B cell (primary cell): ENCODE data around the gene RFX2. TPM values are rescaled to one million over a fixed set of nuclear protein-coding genes. Genes with fewer than 3 reads are reported as not detected.

Source experiments
- ATAC-seq: fragments of 200-7000 bp; cut with Tn5 transposase; one replicate; pipeline ENCODE4 v1.10.0; 2021; ENCODE audit warnings: low read depth, mild to moderate bottlenecking, moderate number of reproducible peaks, moderate library complexity
- CTCF ChIA-PET: fragments of 350-600 bp; sonication (Branson Sonifier 250); formaldehyde crosslinking; loops from one replicate; lab custom pipeline; 2021; ENCODE audit warnings: antibody characterized with exemption, inconsistent platforms; lab: Charles Lee
- POLR2A ChIA-PET: fragments of 350-600 bp; sonication (Branson Sonifier 250); formaldehyde crosslinking; loops from one replicate; lab custom pipeline; 2021; ENCODE audit warnings: antibody characterized with exemption; lab: Charles Lee
- DNase-seq: peaks from one replicate; pipeline ENCODE4 v3.0.0; 2013
- H2AFZ ChIP-seq: 2 replicates; pipeline ENCODE4 v1.6.1; 2012; ENCODE audit warnings: mild to moderate bottlenecking, low read depth, low read length; ENCODE audit not compliant: insufficient read depth, poor library complexity, severe bottlenecking
- H3K27ac ChIP-seq, 2 donors: 1 replicate in 1 of 2; 2 replicates in 1 of 2; pipeline ENCODE4 v1.5.1; 2012 to 2013; ENCODE audit warnings: low read length in 2 of 2, mild to moderate bottlenecking in 2 of 2, moderate library complexity in 1 of 2
- H3K27me3 ChIP-seq, 4 experiments: fragments of 200-600 bp in 1 of 4; sonication (generic) in 1 of 4; replicated peaks in 1 of 4; 1 replicate in 2 of 4; 2 replicates in 2 of 4; pipeline versions ENCODE4 v1.6.1 to v1.7.0; 2013 to 2016; ENCODE audit warnings: low read length in 3 of 4, mild to moderate bottlenecking in 2 of 4, mixed read lengths in 1 of 4, moderate library complexity in 1 of 4; ENCODE audit not compliant: insufficient read depth in 4 of 4, control insufficient read depth in 3 of 4; ENCODE audit errors: control extremely low read depth in 1 of 4
- H3K36me3 ChIP-seq, 2 experiments: replicated peaks in 1 of 2; 1 replicate in 1 of 2; 2 replicates in 1 of 2; pipeline versions ENCODE4 v1.6.1 to v1.7.1; 2013; ENCODE audit warnings: low read length in 1 of 2; ENCODE audit not compliant: insufficient read depth in 2 of 2, control insufficient read depth in 1 of 2; ENCODE audit errors: control extremely low read depth in 1 of 2, extremely low read depth in 1 of 2
- H3K4me1 ChIP-seq, 2 donors: fragments of 200-600 bp in 1 of 2; sonication (generic) in 1 of 2; 1 replicate in 1 of 2; 2 replicates in 1 of 2; pipeline versions ENCODE4 v1.5.1 to v1.6.1; 2013 to 2017; ENCODE audit warnings: low read length in 2 of 2; ENCODE audit not compliant: control insufficient read depth in 2 of 2, insufficient read depth in 2 of 2
- H3K4me2 ChIP-seq: replicated peaks from 2 replicates; pipeline ENCODE3; 2012; ENCODE audit warnings: mild to moderate bottlenecking, low read depth, low read length; ENCODE audit not compliant: poor library complexity, severe bottlenecking
- H3K4me3 ChIP-seq, 5 experiments: fragments of 200-600 bp in 1 of 5; sonication (generic) in 1 of 5; 1 replicate in 3 of 5; 2 replicates in 2 of 5; pipeline versions ENCODE4 v1.5.1 to v1.7.0; 2011 to 2016; ENCODE audit warnings: low read length in 4 of 5, mild to moderate bottlenecking in 4 of 5, low read depth in 2 of 5, control low read depth in 1 of 5, moderate library complexity in 1 of 5; ENCODE audit not compliant: insufficient read depth in 1 of 5; ENCODE audit errors: control extremely low read depth in 1 of 5, extremely low read depth in 1 of 5
- H3K79me2 ChIP-seq: fragments of 200-600 bp; sonication (generic); one replicate; pipeline ENCODE4 v1.6.0; 2016; ENCODE audit warnings: low read length; ENCODE audit not compliant: control insufficient read depth, insufficient read depth
- H3K9ac ChIP-seq: fragments of 200-600 bp; sonication (generic); 2 replicates; pipeline ENCODE4 v1.6.1; 2017; ENCODE audit warnings: mild to moderate bottlenecking, low read length, moderate library complexity
- H3K9me3 ChIP-seq, 3 donors: one replicate each; pipeline versions ENCODE4 v1.6.1 to v1.7.1; 2013; ENCODE audit warnings: low read length in 2 of 3; ENCODE audit not compliant: control insufficient read depth in 2 of 3, insufficient read depth in 1 of 3; ENCODE audit errors: control extremely low read depth in 1 of 3
- H4K20me1 ChIP-seq: 2 replicates; pipeline ENCODE4 v1.6.0; 2012; ENCODE audit warnings: mild to moderate bottlenecking, low read length; ENCODE audit not compliant: insufficient read depth, control insufficient read depth, poor library complexity, severe bottlenecking
- H3K27ac Mint-ChIP-seq: one replicate; pipeline ENCODE4 v1.8.0; 2021; ENCODE audit warnings: mixed read lengths
- H3K27me3 Mint-ChIP-seq: one replicate; pipeline ENCODE4 v1.8.0; 2021; ENCODE audit warnings: mixed read lengths
- H3K4me1 Mint-ChIP-seq: one replicate; pipeline ENCODE4 v1.8.0; 2021; ENCODE audit warnings: mixed read lengths
- H3K4me3 Mint-ChIP-seq: one replicate; pipeline ENCODE4 v1.8.0; 2021; ENCODE audit warnings: mixed read lengths
- H3K9me3 Mint-ChIP-seq: one replicate; pipeline ENCODE4 v1.8.0; 2022; ENCODE audit warnings: mixed read lengths; ENCODE audit not compliant: insufficient read depth
- EZH2 ChIP-seq: IDR thresholded peaks from 2 replicates; pipeline ENCODE4 v1.6.1; 2012; ENCODE audit warnings: borderline replicate concordance, low read depth, mild to moderate bottlenecking, moderate library complexity, low read length; ENCODE audit not compliant: insufficient read depth, poor library complexity, severe bottlenecking
- WGBS: methylation state at CpG from one replicate; pipeline ENCODE4 v1.1.5; 2013; ENCODE audit warnings: missing lambda C conversion rate; ENCODE audit not compliant: insufficient coverage; 5-methylcytosine and 5-hydroxymethylcytosine counted together
- intact Hi-C: fragments of 100-400 bp; cut with micrococcal nuclease; formaldehyde crosslinking; loops from one replicate; pipeline ENCODE4 v1.10.0; 2022
- polyA plus RNA-seq: library from polyadenylated mRNA; depleted of rRNA; stranded (reverse); fragments of >200 nt; gene quantifications from 2 replicates; pipeline ENCODE4 v1.2.3, GENCODE V29; 2012
- total RNA-seq, 2 donors: library from RNA; stranded (reverse); fragments of 120-200 nt in 1 of 2; gene quantifications; 1 replicate in 1 of 2; 2 replicates in 1 of 2; pipeline versions ENCODE4 v1.2.3 to v1.2.4, GENCODE V29; 2013 to 2022
- TF ChIP-seq, protein P1 (sequence below): fragments of 200-600 bp; IDR thresholded peaks from one replicate; pipeline ENCODE4 v1.8.0; 2022; ENCODE audit warnings: antibody characterized with exemption, mild to moderate bottlenecking

The RFX2 gene
- total and polyA plus RNA-seq, 2 donors (not counting 1 experiment from before 2014, with no cell fraction given) = 7.1 to 8.6 TPM

GRCh38 chr19:6105444-6105843, 4.9 kb downstream of the RFX2 start:
- peaks cover 25 to 26% of the 10 kb centered on the region in 2 donors for H3K4me1 ChIP-seq
- H3K79me2 ChIP-seq = no peaks in the 10 kb centered on the region
- no peak overlapping the region for H3K4me2 ChIP-seq
- no peak overlapping the region for H2AFZ ChIP-seq
- no peak overlapping the region for H3K9ac ChIP-seq
- no peak for ATAC-seq
- H3K9me3 Mint-ChIP-seq = no peaks in the 10 kb centered on the region
- H3K27me3 Mint-ChIP-seq = peaks cover 21% of the 10 kb centered on the region
- no peak overlapping the region for H3K4me3 Mint-ChIP-seq
- H3K4me3 ChIP-seq = no peak overlapping the region
- peaks cover 0 to 34% (median 12%) of the 10 kb centered on the region in 4 experiments for H3K27me3 ChIP-seq
- CTCF ChIA-PET = interaction anchor here (1.0 to 1.8 kb wide), 4 partner anchors 12 to 57 kb away, joined by 3 to 5 read pairs (median 4); no protein-coding TSS in a partner anchor
- POLR2A ChIA-PET = interaction anchor here (1.2 kb wide), 1 partner anchor 10 kb away, joined by 3 read pairs; no protein-coding TSS in a partner anchor
- no peak for TF ChIP-seq EZH2
- TF ChIP-seq, protein P1, sequence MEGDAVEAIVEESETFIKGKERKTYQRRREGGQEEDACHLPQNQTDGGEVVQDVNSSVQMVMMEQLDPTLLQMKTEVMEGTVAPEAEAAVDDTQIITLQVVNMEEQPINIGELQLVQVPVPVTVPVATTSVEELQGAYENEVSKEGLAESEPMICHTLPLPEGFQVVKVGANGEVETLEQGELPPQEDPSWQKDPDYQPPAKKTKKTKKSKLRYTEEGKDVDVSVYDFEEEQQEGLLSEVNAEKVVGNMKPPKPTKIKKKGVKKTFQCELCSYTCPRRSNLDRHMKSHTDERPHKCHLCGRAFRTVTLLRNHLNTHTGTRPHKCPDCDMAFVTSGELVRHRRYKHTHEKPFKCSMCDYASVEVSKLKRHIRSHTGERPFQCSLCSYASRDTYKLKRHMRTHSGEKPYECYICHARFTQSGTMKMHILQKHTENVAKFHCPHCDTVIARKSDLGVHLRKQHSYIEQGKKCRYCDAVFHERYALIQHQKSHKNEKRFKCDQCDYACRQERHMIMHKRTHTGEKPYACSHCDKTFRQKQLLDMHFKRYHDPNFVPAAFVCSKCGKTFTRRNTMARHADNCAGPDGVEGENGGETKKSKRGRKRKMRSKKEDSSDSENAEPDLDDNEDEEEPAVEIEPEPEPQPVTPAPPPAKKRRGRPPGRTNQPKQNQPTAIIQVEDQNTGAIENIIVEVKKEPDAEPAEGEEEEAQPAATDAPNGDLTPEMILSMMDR = no peak
- intact Hi-C loops = no loop called here
- H3K9me3 ChIP-seq = peaks cover 0 to 7% (median 0%) of the 10 kb centered on the region in 3 donors
- H3K36me3 ChIP-seq = no peaks in the 10 kb centered on the region
- H4K20me1 ChIP-seq = no peaks in the 10 kb centered on the region
- H3K27ac Mint-ChIP-seq = no peak overlapping the region
- 94% methylated on average over 11 of the region's 11 CpGs for WGBS
- no peak overlapping the region for H3K27ac ChIP-seq
- H3K4me1 Mint-ChIP-seq = peaks cover 26% of the 10 kb centered on the region
- DNase-seq = no peak

GRCh38 chr19:6103894-6104293, 6.4 kb downstream of the RFX2 start:
- Mint-ChIP-seq H3K4me1 (peaks cover 23% of the 10 kb centered on the region), H3K9me3 (peaks cover 4% of the 10 kb centered on the region), H3K27ac (no peak overlapping the region), H3K4me3 (no peak overlapping the region), H3K27me3 (peaks cover 14% of the 10 kb centered on the region)
- H3K27me3 ChIP-seq = peaks cover 0 to 22% (median 4%) of the 10 kb centered on the region in 4 experiments
- ATAC-seq = no peak
- peaks cover 0 to 13% (median 0%) of the 10 kb centered on the region in 3 donors for H3K9me3 ChIP-seq
- H4K20me1 ChIP-seq = no peaks in the 10 kb centered on the region
- no peak for TF ChIP-seq EZH2
- TF ChIP-seq, protein P1 = no peak
- H3K4me3 ChIP-seq = no peak overlapping the region
- CTCF ChIA-PET = no interaction called here
- H3K9ac ChIP-seq = no peak overlapping the region
- no peaks in the 10 kb centered on the region for H3K79me2 ChIP-seq
- H3K4me2 ChIP-seq = no peak overlapping the region
- H2AFZ ChIP-seq = no peak overlapping the region
- H3K4me1 ChIP-seq = peaks cover 19 to 20% of the 10 kb centered on the region in 2 donors
- intact Hi-C loops = no loop called here
- no peaks in the 10 kb centered on the region for H3K36me3 ChIP-seq
- H3K27ac ChIP-seq = no peak overlapping the region
- POLR2A ChIA-PET = no interaction called here
- DNase-seq = no peak
- WGBS = 66% methylated on average over 3 of the region's 4 CpGs
